GM21717 (cell line): Measurements from ENCODE around the gene AGPS.

Experiments
- ATAC-seq: cut with Tn5 transposase; IDR thresholded peaks from one replicate; pipeline ENCODE4 v1.9.1; 2021; ENCODE audit warnings: mild to moderate bottlenecking, moderate library complexity; ENCODE audit not compliant: unreplicated experiment

AGPS gene

GRCh38 chr2:177582000-177582399 is 189.4 kb downstream of the AGPS start:
- ATAC-seq: no peak

- no peak for ATAC-seq
Measured at GRCh38 chr2:177584030-177584692, 191.6 kb downstream of the AGPS start.

- no peak for ATAC-seq
Measured at GRCh38 chr2:177585234-177585863, 192.8 kb downstream of the AGPS start.

- no peak for ATAC-seq
Measured at GRCh38 chr2:177586154-177586553, 193.6 kb downstream of the AGPS start.

- no peak for ATAC-seq
Measured at GRCh38 chr2:177587371-177587770, 194.8 kb downstream of the AGPS start.

GRCh38 chr2:177588671-177589070 is 196.1 kb downstream of the AGPS start:
- no peak for ATAC-seq

GRCh38 chr2:177589186-177589585 is 196.6 kb downstream of the AGPS start:
- no peak for ATAC-seq

- no peak for ATAC-seq
Measured at GRCh38 chr2:177592397-177592796, 199.8 kb downstream of the AGPS start.

- no peak for ATAC-seq
Measured at GRCh38 chr2:177592945-177593344, 200.4 kb downstream of the AGPS start.

- no peak for ATAC-seq
Measured at GRCh38 chr2:177593402-177593801, 200.8 kb downstream of the AGPS start.
